Testis (tissue), 2 donors: Measurements from ENCODE around the gene FBXL19.

Source experiments
- CTCF ChIP-seq, 3 experiments: fragments of 450-650 bp in 2 of 3; fragments of 200-600 bp in 1 of 3; sonication (generic) in 1 of 3; IDR thresholded peaks; one replicate each; pipeline ENCODE4 v1.5.1; 2016 to 2019; ENCODE audit warnings: antibody characterized with exemption in 3 of 3, mild to moderate bottlenecking in 2 of 3, moderate library complexity in 1 of 3
- POLR2A ChIP-seq: fragments of 450-650 bp; IDR thresholded peaks from one replicate; pipeline ENCODE4 v1.6.1; 2017; ENCODE audit warnings: antibody characterized with exemption, mild to moderate bottlenecking, moderate library complexity

DNA sequence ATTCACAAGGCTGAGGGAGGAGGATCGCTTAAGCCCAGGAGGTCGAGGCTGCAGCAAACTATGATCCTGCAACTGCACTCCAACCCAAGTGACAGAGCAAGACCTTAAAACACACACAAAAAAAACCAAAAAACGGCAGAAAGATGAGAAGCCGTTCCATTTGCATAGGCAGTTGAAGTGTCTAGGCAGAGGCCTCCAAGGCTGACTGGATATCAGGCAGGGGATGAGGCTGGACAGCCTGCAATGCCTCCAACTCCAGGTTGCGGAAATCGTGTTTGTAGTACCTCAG, 2.0 kb upstream of the FBXL19 start:
- TF ChIP-seq CTCF (IDR thresholded peaks at IDR 0.05) (no peak), POLR2A (no peak)
